Measurements from ENCODE around the gene LBHD2.
"Not testable (repeated sequence)": the region's sequence is repeated elsewhere in the genome, so short reads cannot be mapped to it uniquely, and the experiment has no call there.

Gene LBHD2

GRCh38 chr14:103107455-103107854, 23.4 kb downstream of the LBHD2 start:
- no peak for DNase-seq

GRCh38 chr14:103107941-103108748, 24.1 kb downstream of the LBHD2 start:
- DNase-seq, result no peak

GRCh38 chr14:103108749-103109207, 24.8 kb downstream of the LBHD2 start:
- DNase-seq, result no peak

GRCh38 chr14:103109535-103110441, 25.8 kb downstream of the LBHD2 start:
- DNase-seq, result no peak

- DNase-seq, result no peak
These were observed 26.7 kb downstream of the LBHD2 start for GRCh38 chr14:103110681-103111231.

- no peak for DNase-seq
These were observed 27.3 kb downstream of the LBHD2 start for GRCh38 chr14:103111232-103111868.

- DNase-seq, result no peak
These were observed 28.6 kb downstream of the LBHD2 start for GRCh38 chr14:103112400-103113243.

GRCh38 chr14:103113303-103113702, 29.3 kb downstream of the LBHD2 start:
- DNase-seq, result no peak

GRCh38 chr14:103113774-103114173, 29.8 kb downstream of the LBHD2 start:
- DNase-seq, result no peak

GRCh38 chr14:103115086-103115679, 31.2 kb downstream of the LBHD2 start:
- DNase-seq, result not testable (repeated sequence)

GRCh38 chr14:103115845-103116572, 32.0 kb downstream of the LBHD2 start:
- DNase-seq, result no peak

GRCh38 chr14:103116636-103117035, 32.6 kb downstream of the LBHD2 start:
- DNase-seq, result no peak

GRCh38 chr14:103117499-103117898, 33.5 kb downstream of the LBHD2 start:
- DNase-seq, result not testable (repeated sequence)

- DNase-seq, result no peak
These were observed 34.1 kb downstream of the LBHD2 start for GRCh38 chr14:103118018-103118662.

- no peak for DNase-seq
These were observed 34.8 kb downstream of the LBHD2 start for GRCh38 chr14:103118663-103119404.

GRCh38 chr14:103119527-103119926, 35.5 kb downstream of the LBHD2 start:
- DNase-seq, result not testable (repeated sequence)

- DNase-seq, result no peak
These were observed 37.3 kb downstream of the LBHD2 start for GRCh38 chr14:103121121-103121845.

- DNase-seq, result peak; percentile 57
These were observed 38.0 kb downstream of the LBHD2 start for GRCh38 chr14:103121846-103122584.

All from 8988T (cell line).